Testis (tissue), 2 donors: Measurements from ENCODE around the gene SC5D.

Source experiments
- POLR2A ChIP-seq: fragments of 450-650 bp; IDR thresholded peaks from one replicate; pipeline ENCODE4 v1.6.1; 2017; ENCODE audit warnings: antibody characterized with exemption, mild to moderate bottlenecking, moderate library complexity
- TF ChIP-seq, protein P1 (sequence below), 3 experiments: fragments of 450-650 bp in 2 of 3; fragments of 200-600 bp in 1 of 3; sonication (generic) in 1 of 3; IDR thresholded peaks; one replicate each; pipeline ENCODE4 v1.5.1; 2016 to 2019; ENCODE audit warnings: antibody characterized with exemption in 3 of 3, mild to moderate bottlenecking in 2 of 3, moderate library complexity in 1 of 3

DNA sequence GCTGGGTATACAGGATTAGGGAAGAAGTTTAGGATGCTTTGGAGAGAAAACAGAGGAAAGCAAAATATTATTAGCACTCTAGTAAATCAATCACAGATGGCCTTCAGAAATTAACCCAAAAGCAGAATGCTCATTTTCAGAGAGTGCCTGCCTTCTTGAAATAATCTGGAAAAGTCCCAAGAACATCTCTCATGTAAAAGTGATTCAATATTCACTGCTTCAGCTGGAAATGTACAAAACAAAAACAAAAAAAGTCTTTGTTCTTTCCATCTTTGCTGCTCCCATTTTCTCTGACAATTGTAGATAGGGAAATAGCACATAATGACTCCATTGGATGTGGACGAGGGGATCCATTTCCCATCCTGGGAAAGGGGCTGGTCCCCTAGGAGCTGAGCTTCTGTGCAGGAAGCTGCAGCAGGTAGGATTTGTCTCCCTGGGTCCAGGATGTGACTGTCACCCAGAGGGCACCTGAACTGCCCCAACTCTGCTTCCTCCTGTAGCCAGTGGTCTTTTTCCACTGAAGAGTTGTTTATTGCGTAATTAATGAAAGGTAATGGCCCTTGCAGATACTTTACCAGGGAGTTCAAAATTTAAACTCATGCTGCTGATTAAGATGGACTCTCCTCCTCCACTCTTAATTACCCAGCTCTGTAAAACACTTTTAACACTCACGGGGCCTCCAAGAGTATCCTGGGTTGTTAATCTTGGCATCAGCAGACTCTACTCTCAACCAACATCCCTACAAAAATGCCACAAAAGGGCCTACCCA, 57.9 kb downstream of the SC5D start:
- TF ChIP-seq, protein P1, sequence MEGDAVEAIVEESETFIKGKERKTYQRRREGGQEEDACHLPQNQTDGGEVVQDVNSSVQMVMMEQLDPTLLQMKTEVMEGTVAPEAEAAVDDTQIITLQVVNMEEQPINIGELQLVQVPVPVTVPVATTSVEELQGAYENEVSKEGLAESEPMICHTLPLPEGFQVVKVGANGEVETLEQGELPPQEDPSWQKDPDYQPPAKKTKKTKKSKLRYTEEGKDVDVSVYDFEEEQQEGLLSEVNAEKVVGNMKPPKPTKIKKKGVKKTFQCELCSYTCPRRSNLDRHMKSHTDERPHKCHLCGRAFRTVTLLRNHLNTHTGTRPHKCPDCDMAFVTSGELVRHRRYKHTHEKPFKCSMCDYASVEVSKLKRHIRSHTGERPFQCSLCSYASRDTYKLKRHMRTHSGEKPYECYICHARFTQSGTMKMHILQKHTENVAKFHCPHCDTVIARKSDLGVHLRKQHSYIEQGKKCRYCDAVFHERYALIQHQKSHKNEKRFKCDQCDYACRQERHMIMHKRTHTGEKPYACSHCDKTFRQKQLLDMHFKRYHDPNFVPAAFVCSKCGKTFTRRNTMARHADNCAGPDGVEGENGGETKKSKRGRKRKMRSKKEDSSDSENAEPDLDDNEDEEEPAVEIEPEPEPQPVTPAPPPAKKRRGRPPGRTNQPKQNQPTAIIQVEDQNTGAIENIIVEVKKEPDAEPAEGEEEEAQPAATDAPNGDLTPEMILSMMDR (IDR thresholded peaks at IDR 0.05), result no peak
- TF ChIP-seq POLR2A, result no peak
